Stimulated activated CD4-positive, alpha-beta T cell treated with anti-CD3 and anti-CD28 coated beads, Interleukin-4, amount 100 ng/mL, for 24 hours (primary cell): ENCODE results near the gene S100A5.

Experiments
- DNase-seq: peaks from one replicate; pipeline ENCODE4 v3.0.0-alpha.2; 2020

Gene S100A5

DNA sequence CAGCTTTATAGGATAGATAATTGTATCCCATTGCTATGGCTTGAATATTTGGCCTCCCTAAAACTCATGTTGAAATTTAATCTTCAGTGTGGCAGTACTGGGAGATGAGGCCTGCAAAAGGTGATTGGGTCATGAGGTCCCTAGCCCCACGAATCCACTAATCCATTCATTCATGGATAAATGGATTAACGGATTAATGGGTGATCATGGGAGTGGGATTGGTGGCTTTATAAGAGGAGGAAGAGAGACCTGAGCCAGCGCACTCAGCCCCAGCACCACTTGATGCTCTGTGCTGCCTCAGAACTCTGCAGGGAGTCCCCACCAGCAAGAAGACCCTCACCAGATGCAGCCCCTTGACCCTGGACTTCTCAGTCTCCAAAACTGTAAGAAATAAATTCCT, 37.0 kb downstream of the S100A5 start:
- no peak for DNase-seq

GRCh38 chr1:153498746-153499145, 42.0 kb downstream of the S100A5 start:
- no peak for DNase-seq

DNA sequence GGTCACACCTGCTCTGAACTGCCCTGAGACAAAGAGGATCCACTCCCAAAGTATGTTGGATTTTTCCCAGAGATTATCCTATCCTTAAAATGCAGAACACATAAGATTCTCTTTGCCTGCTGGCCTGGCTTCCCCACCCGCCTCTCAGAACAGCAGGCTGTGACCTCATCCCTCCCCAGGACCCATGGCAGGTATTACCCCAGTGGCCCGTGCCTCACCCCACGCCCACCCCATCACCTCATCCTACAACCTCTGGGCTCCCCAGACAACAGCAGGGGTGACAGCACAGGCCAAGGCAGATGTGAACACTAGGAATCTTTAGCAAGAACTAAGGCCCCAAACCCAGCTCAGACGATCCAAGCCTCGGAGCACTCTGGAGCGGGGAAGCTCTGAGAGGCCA, 45.2 kb downstream of the S100A5 start:
- DNase-seq, result no peak

- peak; percentile 82 for DNase-seq
Measured at GRCh38 chr1:153494976-153495535, 45.7 kb downstream of the S100A5 start.

DNA sequence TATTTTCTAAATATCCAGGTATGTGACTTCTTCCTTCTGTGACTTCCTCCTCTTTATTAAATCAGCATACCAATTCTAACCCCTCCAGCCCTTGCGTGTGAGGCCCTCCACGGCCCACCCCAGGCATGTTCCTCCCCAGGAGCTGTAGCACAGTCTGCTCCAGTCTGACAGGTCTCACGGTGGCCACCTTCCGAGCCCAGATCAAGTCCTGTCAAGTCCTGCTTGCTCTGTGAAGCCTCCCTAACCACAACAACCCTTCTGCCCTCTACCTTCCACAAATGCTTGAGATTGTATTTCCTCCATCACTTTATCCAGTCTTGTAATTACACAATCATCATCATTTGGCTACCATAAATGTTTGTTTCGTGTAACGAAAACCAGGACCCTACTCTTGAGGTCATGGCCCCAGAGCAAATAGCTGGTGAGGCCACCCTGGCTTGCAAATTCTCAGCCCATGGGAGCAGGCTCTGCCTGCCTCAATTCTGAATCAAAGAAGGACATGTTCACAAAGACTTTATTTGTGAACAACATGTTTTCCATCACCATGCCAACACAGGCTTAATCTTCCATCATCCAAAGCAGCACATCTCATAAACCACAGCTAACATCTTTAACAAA, 47.3 kb downstream of the S100A5 start:
- no peak for DNase-seq

GRCh38 chr1:153490272-153491051, 50.3 kb downstream of the S100A5 start:
- no peak for DNase-seq

GRCh38 chr1:153488731-153489130, 52.0 kb downstream of the S100A5 start:
- DNase-seq, result no peak

GRCh38 chr1:153487707-153488106, 53.0 kb downstream of the S100A5 start:
- DNase-seq, result no peak
